Islet of Langerhans (tissue), 1 donor: ENCODE data around the gene ESRP2.

Experiments
- FAIRE-seq: peaks from one replicate; lab custom pipeline; 2011; peaks lifted over from hg19 to GRCh38; lab: Jason Lieb, UNC

The ESRP2 gene

GRCh38 chr16:68216240-68216639 is 19.7 kb downstream of the ESRP2 start:
- FAIRE-seq: no peak

- FAIRE-seq: no peak
Observed at GRCh38 chr16:68215302-68215701, 20.6 kb downstream of the ESRP2 start.

DNA sequence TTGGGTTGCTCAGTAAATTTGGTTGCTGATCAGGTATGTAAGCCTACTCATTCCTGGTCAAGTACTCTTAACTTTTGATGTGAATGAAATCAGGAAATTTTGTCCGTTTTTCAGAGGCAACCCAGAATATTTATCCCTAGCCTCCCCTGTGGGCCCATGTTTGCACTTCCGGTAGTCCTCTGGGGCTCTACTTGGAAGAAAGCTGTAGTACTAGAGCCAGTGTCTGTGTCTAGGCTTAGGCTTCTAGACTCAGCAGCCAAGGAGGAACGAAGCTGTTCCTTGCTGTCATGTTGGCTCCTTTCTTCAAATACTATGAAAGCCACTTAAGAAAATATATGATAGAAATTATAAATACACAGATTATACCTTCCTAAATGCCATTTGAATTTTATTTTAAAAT is 21.2 kb downstream of the ESRP2 start:
- no peak for FAIRE-seq

GRCh38 chr16:68206245-68206644 is 29.7 kb downstream of the ESRP2 start:
- no peak for FAIRE-seq

DNA sequence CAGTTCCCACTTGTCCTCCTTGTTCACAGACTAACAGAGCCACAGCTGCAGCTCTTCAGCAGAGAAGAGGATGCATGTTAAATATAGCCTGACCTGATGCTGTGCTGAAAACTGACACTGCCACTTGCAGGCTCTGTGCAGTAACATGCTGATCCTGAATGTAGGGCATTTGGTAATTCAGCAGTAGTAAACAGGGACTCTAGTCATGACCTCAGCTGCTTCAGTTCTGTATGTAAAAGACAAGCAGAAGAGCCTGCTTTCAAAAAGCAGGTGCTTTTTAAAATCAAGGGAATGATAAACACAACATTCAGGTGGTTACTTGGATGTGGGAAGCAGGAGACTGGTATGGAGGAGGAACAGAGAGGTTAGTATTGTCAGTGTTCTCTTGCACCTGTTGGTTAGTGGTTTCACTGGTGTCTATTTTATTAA is 33.8 kb downstream of the ESRP2 start:
- no peak for FAIRE-seq

DNA sequence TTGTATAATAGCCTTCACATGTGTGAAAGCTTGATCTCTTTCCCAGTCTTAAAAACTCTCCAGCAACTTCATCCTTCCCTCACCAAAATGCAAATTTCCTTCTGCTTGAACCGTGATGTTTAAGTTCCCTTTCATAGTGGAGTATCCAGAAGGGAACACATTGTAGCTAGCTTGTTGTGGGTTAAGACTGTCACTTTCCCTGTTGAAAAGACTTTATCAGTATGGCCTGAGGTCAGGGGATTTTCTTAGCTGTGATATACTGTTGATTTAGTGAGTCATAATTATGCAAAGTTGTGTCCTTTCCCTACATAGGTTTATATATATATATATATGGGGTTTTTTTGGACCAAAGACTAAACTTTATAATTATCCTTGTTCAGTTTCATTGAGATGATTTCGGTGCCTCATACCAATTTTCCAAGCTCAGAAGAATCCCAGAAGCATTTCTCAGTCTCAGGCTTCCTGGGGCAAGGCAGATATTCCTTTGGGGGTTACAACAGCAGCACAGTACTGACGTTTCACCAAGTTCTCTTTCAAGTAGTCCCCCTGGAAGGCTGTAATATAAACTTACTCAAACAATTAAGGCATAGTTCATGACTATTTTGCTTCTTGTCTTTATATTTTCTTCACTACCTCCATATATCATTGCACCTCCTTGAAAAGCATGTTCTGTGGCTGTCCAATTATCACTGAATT is 35.7 kb downstream of the ESRP2 start:
- FAIRE-seq: no peak

DNA sequence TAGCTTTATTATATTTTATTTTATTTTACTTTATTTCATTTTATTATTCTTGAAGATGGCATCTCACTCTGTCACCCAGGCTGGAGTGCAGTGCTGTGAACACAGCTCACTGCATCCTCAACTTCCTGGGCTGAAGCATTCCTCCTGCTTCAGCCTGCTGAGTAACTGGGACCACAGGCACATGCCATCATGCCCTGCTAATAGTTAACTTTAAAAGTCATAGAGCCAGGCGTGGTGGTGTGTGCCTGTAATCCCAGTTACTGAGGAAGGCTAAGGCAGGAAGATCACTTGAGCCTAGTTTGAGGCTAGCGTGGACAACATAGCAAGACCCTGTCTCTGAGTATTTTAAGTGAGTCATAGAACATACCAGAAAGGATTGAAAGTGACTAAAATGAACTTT is 38.7 kb downstream of the ESRP2 start:
- FAIRE-seq: no peak

GRCh38 chr16:68194251-68194650 is 41.7 kb downstream of the ESRP2 start:
- no peak for FAIRE-seq

DNA sequence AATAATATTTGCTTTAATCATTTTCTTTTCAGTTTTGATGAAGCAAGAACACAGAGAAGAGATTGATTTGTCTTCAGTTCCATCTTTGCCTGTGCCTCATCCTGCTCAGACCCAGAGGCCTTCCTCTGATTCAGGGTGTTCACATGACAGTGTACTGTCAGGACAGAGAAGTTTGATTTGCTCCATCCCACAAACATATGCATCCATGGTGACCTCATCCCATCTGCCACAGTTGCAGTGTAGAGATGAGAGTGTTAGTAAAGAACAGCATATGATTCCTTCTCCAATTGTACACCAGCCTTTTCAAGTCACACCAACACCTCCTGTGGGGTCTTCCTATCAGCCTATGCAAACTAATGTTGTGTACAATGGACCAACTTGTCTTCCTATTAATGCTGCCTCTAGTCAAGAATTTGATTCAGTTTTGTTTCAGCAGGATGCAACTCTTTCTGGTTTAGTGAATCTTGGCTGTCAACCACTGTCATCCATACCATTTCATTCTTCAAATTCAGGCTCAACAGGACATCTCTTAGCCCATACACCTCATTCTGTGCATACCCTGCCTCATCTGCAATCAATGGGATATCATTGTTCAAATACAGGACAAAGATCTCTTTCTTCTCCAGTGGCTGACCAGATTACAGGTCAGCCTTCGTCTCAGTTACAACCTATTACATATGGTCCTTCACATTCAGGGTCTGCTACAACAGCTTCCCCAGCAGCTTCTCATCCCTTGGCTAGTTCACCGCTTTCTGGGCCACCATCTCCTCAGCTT is 45.0 kb downstream of the ESRP2 start:
- FAIRE-seq: no peak

GRCh38 chr16:68190081-68190480 is 45.8 kb downstream of the ESRP2 start:
- FAIRE-seq: no peak

GRCh38 chr16:68188170-68188569 is 47.8 kb downstream of the ESRP2 start:
- FAIRE-seq: no peak

- no peak for FAIRE-seq
Observed at GRCh38 chr16:68187505-68187904, 48.4 kb downstream of the ESRP2 start.

GRCh38 chr16:68186877-68187276 is 49.0 kb downstream of the ESRP2 start:
- FAIRE-seq: no peak

- FAIRE-seq: no peak
Observed at GRCh38 chr16:68183046-68183445, 52.9 kb downstream of the ESRP2 start.

DNA sequence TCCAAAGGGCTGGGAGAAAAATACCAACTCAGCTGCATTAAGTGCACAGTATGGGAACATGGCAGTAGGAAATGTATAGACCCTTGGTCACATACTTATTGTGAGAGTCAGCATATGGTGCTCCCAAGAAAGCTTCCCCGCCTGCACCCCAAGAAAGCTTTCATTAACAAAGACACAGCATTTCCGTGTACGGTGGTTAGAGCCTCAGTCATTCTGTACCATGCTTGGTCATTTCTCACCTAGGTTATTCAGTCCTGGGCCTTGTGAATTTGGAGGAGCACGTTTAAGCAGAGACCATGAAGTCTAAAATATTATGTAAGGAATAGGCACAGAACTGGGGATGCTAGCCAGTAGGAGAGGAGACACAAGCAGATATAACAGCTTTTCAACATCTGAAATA is 56.1 kb downstream of the ESRP2 start:
- no peak for FAIRE-seq

- no peak for FAIRE-seq
Observed at GRCh38 chr16:68179196-68179795, 56.6 kb downstream of the ESRP2 start.
